ENCODE results near the gene HMGB4. TPM values are rescaled to one million over a fixed set of nuclear protein-coding genes. Genes with fewer than 3 reads are reported as not detected.

The HMGB4 gene
- polyA plus RNA-seq, 1 experiment: not detected

GRCh38 chr1:33897092-33897725 lies 33.3 kb downstream of the HMGB4 start:
- Histone ChIP-seq H3K4me3 (ENCODE audit: low read depth, low read length) (no peak overlapping the region), H3K27me3 (ENCODE audit: control insufficient read depth, insufficient read depth, low read length) (no peaks in the 10 kb centered on the region), H3K9me3 (ENCODE audit: control insufficient read depth, insufficient read depth, low read length) (no peaks in the 10 kb centered on the region), H3K27ac (ENCODE audit: low read depth, low read length) (no peak overlapping the region)
- POLR2A ChIA-PET: no interaction called here
- no peak for TF ChIP-seq CTCF (IDR thresholded peaks at IDR 0.05; ENCODE audit: low read depth, low read length)
- CTCF ChIA-PET: no interaction called here
- no peak for DNase-seq (ENCODE audit: low read depth, low spot score)

- no peak overlapping the region for H3K27ac ChIP-seq (ENCODE audit: low read depth, low read length)
Observed at GRCh38 chr1:33898406-33898805, 34.5 kb downstream of the HMGB4 start.

GRCh38 chr1:33898881-33899280 lies 35.0 kb downstream of the HMGB4 start:
- no peak for DNase-seq (ENCODE audit: low read depth, low spot score)
- H3K4me3 ChIP-seq (ENCODE audit: low read depth, low read length): no peak overlapping the region
- POLR2A ChIA-PET: no interaction called here
- H3K9me3 ChIP-seq (ENCODE audit: control insufficient read depth, insufficient read depth, low read length): no peaks in the 10 kb centered on the region
- TF ChIP-seq CTCF (IDR thresholded peaks at IDR 0.05; ENCODE audit: low read depth, low read length): no peak
- CTCF ChIA-PET: no interaction called here
- H3K27ac ChIP-seq (ENCODE audit: low read depth, low read length): no peak overlapping the region
- no peaks in the 10 kb centered on the region for H3K27me3 ChIP-seq (ENCODE audit: control insufficient read depth, insufficient read depth, low read length)

More at GRCh38 chr1:33898406-33898805, 34.5 kb downstream of the HMGB4 start:
- Histone ChIP-seq H3K9me3 (ENCODE audit: control insufficient read depth, insufficient read depth, low read length) (no peaks in the 10 kb centered on the region), H3K4me3 (ENCODE audit: low read depth, low read length) (no peak overlapping the region), H3K27me3 (ENCODE audit: control insufficient read depth, insufficient read depth, low read length) (no peaks in the 10 kb centered on the region)
- CTCF ChIA-PET: no interaction called here
- DNase-seq (ENCODE audit: low read depth, low spot score): no peak
- TF ChIP-seq CTCF (IDR thresholded peaks at IDR 0.05; ENCODE audit: low read depth, low read length): no peak
- POLR2A ChIA-PET: no interaction called here

GRCh38 chr1:33899746-33900145 lies 35.9 kb downstream of the HMGB4 start:
- ChIA-PET CTCF (no interaction called here), POLR2A (no interaction called here)
- Histone ChIP-seq H3K4me3 (ENCODE audit: low read depth, low read length) (no peak overlapping the region), H3K27me3 (ENCODE audit: control insufficient read depth, insufficient read depth, low read length) (no peaks in the 10 kb centered on the region), H3K27ac (ENCODE audit: low read depth, low read length) (no peak overlapping the region), H3K9me3 (ENCODE audit: control insufficient read depth, insufficient read depth, low read length) (no peaks in the 10 kb centered on the region)
- no peak for TF ChIP-seq CTCF (IDR thresholded peaks at IDR 0.05; ENCODE audit: low read depth, low read length)
- no peak for DNase-seq (ENCODE audit: low read depth, low spot score)

- ChIA-PET CTCF (no interaction called here), POLR2A (no interaction called here)
- H3K4me3 ChIP-seq (ENCODE audit: low read depth, low read length): no peak overlapping the region
- H3K9me3 ChIP-seq (ENCODE audit: control insufficient read depth, insufficient read depth, low read length): no peaks in the 10 kb centered on the region
- TF ChIP-seq CTCF (IDR thresholded peaks at IDR 0.05; ENCODE audit: low read depth, low read length): no peak
- peak overlapping the region; percentile 21 for H3K27ac ChIP-seq (ENCODE audit: low read depth, low read length)
- no peaks in the 10 kb centered on the region for H3K27me3 ChIP-seq (ENCODE audit: control insufficient read depth, insufficient read depth, low read length)
- DNase-seq (ENCODE audit: low read depth, low spot score): no peak
Observed at GRCh38 chr1:33902486-33903209, 38.8 kb downstream of the HMGB4 start.

Data from AG04450 (cell line).